GM18861 (cell line): Measurements from ENCODE around the gene NFKBIB.

Experiments
- ATAC-seq: cut with Tn5 transposase; IDR thresholded peaks from one replicate; pipeline ENCODE4 v1.9.1; 2021; ENCODE audit not compliant: unreplicated experiment

Gene NFKBIB

DNA sequence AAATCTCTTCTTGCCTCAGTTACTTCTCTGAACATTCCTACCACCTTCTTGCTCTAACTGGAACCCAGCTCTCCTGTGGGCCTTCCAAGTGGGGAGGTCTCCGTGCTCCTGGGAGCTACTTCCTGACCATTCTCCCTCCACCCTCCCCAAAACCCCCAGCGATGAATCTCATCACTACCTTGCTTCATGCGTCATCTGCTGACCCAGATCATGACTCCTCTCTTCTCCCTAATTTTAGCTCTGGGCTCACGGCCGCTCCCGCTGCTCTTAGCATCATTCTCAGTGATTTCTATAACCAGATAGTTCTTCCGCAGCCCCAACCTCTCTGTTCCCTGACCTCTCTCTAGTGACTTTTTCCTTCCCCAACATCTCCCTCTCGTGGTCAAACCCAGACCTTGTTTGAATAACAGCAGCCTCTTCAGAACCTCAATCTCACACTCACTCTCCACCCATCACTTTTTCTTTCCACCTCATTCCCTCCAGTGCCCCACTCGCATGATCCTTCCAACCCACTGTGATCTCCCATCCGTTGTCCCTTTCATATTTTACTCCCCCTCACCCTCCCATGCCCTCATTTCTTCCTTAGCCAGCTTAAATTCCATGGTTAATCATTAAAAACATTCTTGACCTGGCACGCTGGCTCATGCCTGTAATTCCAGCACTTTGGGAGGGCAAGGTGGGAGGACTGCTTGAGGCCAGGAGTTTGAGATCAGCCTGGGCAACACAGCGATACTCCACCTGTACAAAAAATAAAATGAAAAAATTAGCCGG, 52.8 kb downstream of the NFKBIB start:
- ATAC-seq: no peak

- ATAC-seq: no peak
Observed at GRCh38 chr19:38953677-38954076, 53.9 kb downstream of the NFKBIB start.

DNA sequence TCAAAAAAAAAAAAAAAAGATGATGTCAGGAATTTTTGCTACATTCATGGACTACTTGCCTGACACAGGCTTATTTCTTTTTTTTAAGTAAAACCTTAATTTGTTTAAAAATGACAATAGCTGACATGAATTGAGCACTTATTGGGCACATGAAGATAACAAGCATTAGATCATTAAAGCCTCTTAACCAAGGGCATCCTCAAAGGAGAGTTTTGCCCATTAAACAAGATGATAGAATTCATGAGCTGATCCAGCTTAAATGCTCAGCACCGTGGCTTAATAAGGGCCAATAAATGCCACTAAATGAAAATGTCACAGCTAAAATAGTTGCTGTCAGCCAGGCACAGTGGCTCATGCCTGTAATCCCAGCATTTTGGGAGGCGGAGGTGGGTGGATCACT, 56.5 kb downstream of the NFKBIB start:
- ATAC-seq: no peak

DNA sequence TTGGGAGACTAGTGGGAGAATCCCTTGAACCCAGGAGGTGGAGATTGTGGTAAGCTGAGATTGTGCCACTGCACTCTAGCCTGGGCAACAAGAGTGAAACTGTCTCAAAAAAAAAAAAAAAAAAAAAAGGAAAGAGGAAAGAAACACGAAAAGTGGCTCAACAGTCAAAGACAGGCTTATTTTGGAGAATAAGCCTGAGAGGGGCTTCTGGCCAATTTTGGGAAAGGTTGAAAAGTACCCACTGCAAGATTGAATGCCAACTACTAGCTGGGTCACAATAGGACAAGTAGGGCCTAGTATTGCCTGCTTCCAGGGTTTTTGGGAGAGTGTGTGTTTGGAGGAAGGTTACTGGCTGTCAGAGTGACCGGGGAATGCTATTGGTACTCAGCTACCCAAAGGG, 58.5 kb downstream of the NFKBIB start:
- ATAC-seq: no peak
